ENCODE data around the gene FDX1.

DNA sequence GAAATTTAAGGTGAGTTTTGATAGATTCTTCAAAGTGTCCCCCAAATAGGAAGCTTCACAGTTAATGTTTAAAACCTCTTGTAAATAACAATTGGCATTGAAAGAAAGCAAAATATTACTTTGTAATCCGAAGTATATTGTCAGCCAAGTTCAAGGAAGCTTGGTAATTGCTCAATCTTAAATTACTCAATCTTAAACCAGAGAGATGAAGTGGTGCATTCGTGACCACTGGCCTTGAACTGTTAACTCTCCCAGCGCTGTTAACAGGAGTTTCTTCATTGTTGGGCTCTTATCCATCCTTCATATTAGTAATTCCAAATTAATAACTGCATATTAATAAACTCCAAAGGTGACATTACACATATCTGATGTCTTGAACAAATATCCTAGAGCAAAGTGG, 20.6 kb upstream of the FDX1 start:
- TF ChIP-seq, protein P1, sequence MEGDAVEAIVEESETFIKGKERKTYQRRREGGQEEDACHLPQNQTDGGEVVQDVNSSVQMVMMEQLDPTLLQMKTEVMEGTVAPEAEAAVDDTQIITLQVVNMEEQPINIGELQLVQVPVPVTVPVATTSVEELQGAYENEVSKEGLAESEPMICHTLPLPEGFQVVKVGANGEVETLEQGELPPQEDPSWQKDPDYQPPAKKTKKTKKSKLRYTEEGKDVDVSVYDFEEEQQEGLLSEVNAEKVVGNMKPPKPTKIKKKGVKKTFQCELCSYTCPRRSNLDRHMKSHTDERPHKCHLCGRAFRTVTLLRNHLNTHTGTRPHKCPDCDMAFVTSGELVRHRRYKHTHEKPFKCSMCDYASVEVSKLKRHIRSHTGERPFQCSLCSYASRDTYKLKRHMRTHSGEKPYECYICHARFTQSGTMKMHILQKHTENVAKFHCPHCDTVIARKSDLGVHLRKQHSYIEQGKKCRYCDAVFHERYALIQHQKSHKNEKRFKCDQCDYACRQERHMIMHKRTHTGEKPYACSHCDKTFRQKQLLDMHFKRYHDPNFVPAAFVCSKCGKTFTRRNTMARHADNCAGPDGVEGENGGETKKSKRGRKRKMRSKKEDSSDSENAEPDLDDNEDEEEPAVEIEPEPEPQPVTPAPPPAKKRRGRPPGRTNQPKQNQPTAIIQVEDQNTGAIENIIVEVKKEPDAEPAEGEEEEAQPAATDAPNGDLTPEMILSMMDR (IDR thresholded peaks at IDR 0.05 in 2 of 3, conservative IDR thresholded peaks at IDR 0.05 in 1 of 3; ENCODE audit: borderline replicate concordance in 1 of 3, insufficient read depth in 1 of 3, low read depth in 2 of 3, low read length in 2 of 3) = no peak
- TF ChIP-seq, protein P2, sequence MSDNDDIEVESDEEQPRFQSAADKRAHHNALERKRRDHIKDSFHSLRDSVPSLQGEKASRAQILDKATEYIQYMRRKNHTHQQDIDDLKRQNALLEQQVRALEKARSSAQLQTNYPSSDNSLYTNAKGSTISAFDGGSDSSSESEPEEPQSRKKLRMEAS (IDR thresholded peaks at IDR 0.05) = no peak
- no peak for TF ChIP-seq ZNF274 (IDR thresholded peaks at IDR 0.05; ENCODE audit: low read depth, low read length)
- no peak for TF ChIP-seq POLR2A (IDR thresholded peaks at IDR 0.05; ENCODE audit: borderline replicate concordance, extremely low read depth, insufficient read depth, insufficient read length)
- no peak for TF ChIP-seq EZH2 (IDR thresholded peaks at IDR 0.05)

All from HCT116 (cell line).